Small intestine (tissue), 7 donors: ENCODE measurements around the gene RASA4B. TPM values are rescaled to one million over a fixed set of nuclear protein-coding genes. Genes with fewer than 3 reads are reported as not detected.
"Not testable (repeated sequence)": the region's sequence is repeated elsewhere in the genome, so short reads cannot be mapped to it uniquely, and the experiment has no call there.

Source experiments
- DNase-seq, 2 donors: peaks; one replicate each; pipeline versions ENCODE4 v3.0.0 to v3.0.0-alpha.2; 2013
- FAIRE-seq: peaks from 2 replicates; lab custom pipeline; 2012; peaks lifted over from hg19 to GRCh38; lab: Jason Lieb, UNC
- H3K27ac ChIP-seq, 3 donors: one replicate each; pipeline ENCODE4 v1.5.1; 2013; ENCODE audit warnings: low read length in 2 of 3, mild to moderate bottlenecking in 2 of 3, control low read depth in 1 of 3, inconsistent platforms in 1 of 3, low read depth in 1 of 3, moderate library complexity in 1 of 3
- H3K27me3 ChIP-seq, 3 donors: one replicate each; pipeline ENCODE4 v1.6.1; 2013; ENCODE audit warnings: low read length in 3 of 3, inconsistent platforms in 1 of 3; ENCODE audit not compliant: control insufficient read depth in 3 of 3, insufficient read depth in 3 of 3
- H3K36me3 ChIP-seq, 3 donors: one replicate each; pipeline ENCODE4 v1.6.1; 2013; ENCODE audit warnings: low read length in 3 of 3, inconsistent platforms in 1 of 3, low read depth in 1 of 3, mild to moderate bottlenecking in 1 of 3, moderate library complexity in 1 of 3; ENCODE audit not compliant: control insufficient read depth in 3 of 3, insufficient read depth in 2 of 3
- H3K4me1 ChIP-seq, 3 donors: one replicate each; pipeline ENCODE4 v1.6.1; 2013; ENCODE audit warnings: low read length in 2 of 3, inconsistent platforms in 1 of 3, low read depth in 1 of 3, mild to moderate bottlenecking in 1 of 3, moderate library complexity in 1 of 3; ENCODE audit not compliant: control insufficient read depth in 3 of 3, insufficient read depth in 2 of 3
- H3K4me3 ChIP-seq, 3 donors: one replicate each; pipeline ENCODE4 v1.5.1; 2013; ENCODE audit warnings: low read length in 3 of 3, control low read depth in 1 of 3, inconsistent platforms in 1 of 3, low read depth in 1 of 3, mild to moderate bottlenecking in 1 of 3, moderate library complexity in 1 of 3
- H3K9me3 ChIP-seq, 2 donors: one replicate each; pipeline ENCODE4 v1.6.1; 2013; ENCODE audit warnings: low read depth in 1 of 2, low read length in 1 of 2; ENCODE audit not compliant: control insufficient read depth in 2 of 2, insufficient read depth in 1 of 2
- WGBS, 3 donors: extraction: QIAGEN DNeasy Blood & Tissue Kit; methylation state at CpG; one replicate each; pipeline ENCODE4 v1.1.7; 2013; 5-methylcytosine and 5-hydroxymethylcytosine counted together
- polyA plus RNA-seq, 4 donors: library from polyadenylated mRNA; stranded (reverse) in 3 of 4; unstranded in 1 of 4; fragments of 200-250 nt in 3 of 4; fragments of 120-200 nt in 1 of 4; gene quantifications; one replicate each; pipeline versions ENCODE4 v1.2.1 to v1.2.3, GENCODE V29; 2013
- donor health status: healthy with polysubstance abuse.
- donor health status: control.
- donor health status: control.
- donor health status: Bipolar disorder and iron deficiency.
- donor health status: healthy.

RASA4B gene
- polyA plus RNA-seq, 4 donors = 14.2 to 58.4 (median 35.7) TPM

DNA sequence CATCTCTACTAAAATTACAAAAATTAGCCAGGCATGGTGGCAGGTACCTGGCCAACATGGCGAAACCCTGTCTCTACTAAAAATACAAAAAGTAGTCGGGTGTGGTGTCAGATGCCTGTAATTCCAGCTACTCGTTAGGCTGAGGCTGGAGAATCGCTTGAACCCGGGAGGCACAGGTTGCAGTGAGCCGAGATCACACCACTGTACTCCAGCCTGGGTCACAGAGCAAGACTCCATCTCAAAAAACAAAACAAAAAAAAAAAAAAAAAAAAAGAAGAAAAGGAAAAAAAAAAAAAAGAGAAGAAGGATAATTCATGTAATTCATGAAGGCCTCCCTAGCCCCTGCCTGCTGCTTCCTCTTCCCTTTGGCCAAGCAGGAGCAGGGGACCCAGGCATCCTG lies 23.0 kb upstream of the RASA4B start:
- not testable (repeated sequence) for FAIRE-seq, H3K4me1 ChIP-seq, H3K27me3 ChIP-seq, H3K4me3 ChIP-seq, H3K9me3 ChIP-seq, DNase-seq, H3K36me3 ChIP-seq, H3K27ac ChIP-seq
- 92 to 95% (median 93%) methylated on average over 4 of the region's 6 CpGs for whole genome bisulfite sequencing, 3 donors

DNA sequence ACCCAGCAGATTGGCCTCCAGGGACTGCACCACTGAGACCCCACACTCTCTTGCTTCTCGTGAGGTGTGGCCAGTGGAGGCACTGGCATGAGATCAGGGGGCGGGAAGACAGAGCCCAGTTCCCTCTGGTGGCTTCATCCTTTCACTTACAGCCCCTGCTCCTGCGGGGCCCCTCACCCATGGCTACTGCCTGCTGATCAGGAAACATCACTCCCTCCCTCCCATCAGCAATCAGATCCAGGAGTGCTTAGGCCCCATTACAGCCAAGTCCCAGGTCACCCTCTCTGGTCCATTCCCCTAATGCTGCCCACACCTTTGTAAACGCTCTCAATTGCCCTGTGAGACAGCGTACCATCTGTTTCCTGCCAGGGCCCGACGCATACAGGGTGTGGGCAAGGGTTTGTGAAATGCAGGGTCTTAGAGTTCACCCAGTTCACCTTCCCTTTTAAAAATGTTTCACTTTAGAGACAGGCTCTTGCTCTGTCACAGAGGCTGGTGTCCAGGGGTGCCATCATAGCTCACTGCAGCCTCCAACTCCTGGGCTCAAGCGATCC lies 17.6 kb upstream of the RASA4B start:
- H3K9me3 ChIP-seq, FAIRE-seq, DNase-seq, H3K4me3 ChIP-seq, H3K4me1 ChIP-seq, H3K27me3 ChIP-seq, H3K36me3 ChIP-seq, H3K27ac ChIP-seq: not testable (repeated sequence)
- 57 to 100% (median 78%) methylated on average over 1 to 4 of the region's 8 CpGs for WGBS, 3 donors

DNA sequence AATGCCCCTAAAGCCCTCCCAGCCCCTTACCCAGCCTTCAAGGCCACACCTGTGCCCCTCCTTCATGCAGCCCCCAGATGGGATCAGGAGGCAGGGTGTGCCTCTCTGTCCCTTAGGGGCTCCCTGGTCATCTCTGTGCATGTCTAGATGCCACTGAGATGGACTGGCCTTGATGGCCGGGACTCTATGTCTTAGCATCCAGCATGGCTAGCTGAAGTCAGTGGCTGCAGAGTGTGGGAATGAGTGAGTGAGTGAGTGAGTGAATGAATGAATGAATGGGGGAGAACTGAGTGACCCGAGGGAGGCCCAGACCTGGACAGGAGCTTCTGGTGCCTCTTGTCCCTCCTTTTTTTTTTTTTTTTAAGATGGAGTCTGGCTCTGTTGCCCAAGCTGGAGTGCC lies 14.6 kb upstream of the RASA4B start:
- not testable (repeated sequence) for H3K27ac ChIP-seq, H3K36me3 ChIP-seq, FAIRE-seq, H3K4me3 ChIP-seq, DNase-seq, H3K27me3 ChIP-seq, H3K9me3 ChIP-seq, H3K4me1 ChIP-seq
- 93 to 96% (median 94%) methylated on average over 2 of the region's 2 CpGs for WGBS, 3 donors

DNA sequence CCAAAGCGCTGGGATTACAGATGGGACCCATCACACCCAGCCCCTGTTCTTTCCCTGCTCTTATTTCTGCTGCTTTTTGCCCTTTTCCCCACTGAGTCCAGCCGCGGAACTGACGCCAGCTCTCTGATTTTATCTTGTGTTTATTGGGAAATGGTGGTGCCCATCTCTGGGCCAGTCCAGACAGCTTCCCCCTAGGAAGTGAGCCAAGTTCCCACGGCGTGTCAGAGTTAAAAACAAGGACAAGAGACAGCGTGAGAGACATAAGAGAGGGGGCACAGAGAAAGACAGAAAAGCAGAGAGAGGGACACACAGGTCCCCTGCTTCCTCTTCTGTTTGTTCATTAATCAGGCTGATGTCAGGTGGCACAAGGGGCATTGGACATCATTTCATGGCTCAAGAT lies 14.0 kb upstream of the RASA4B start:
- not testable (repeated sequence) for FAIRE-seq, H3K27me3 ChIP-seq, H3K9me3 ChIP-seq, H3K36me3 ChIP-seq, H3K27ac ChIP-seq, DNase-seq, H3K4me3 ChIP-seq, H3K4me1 ChIP-seq
- WGBS, 3 donors = no CpG with 5 or more reads among the region's 7 CpGs

DNA sequence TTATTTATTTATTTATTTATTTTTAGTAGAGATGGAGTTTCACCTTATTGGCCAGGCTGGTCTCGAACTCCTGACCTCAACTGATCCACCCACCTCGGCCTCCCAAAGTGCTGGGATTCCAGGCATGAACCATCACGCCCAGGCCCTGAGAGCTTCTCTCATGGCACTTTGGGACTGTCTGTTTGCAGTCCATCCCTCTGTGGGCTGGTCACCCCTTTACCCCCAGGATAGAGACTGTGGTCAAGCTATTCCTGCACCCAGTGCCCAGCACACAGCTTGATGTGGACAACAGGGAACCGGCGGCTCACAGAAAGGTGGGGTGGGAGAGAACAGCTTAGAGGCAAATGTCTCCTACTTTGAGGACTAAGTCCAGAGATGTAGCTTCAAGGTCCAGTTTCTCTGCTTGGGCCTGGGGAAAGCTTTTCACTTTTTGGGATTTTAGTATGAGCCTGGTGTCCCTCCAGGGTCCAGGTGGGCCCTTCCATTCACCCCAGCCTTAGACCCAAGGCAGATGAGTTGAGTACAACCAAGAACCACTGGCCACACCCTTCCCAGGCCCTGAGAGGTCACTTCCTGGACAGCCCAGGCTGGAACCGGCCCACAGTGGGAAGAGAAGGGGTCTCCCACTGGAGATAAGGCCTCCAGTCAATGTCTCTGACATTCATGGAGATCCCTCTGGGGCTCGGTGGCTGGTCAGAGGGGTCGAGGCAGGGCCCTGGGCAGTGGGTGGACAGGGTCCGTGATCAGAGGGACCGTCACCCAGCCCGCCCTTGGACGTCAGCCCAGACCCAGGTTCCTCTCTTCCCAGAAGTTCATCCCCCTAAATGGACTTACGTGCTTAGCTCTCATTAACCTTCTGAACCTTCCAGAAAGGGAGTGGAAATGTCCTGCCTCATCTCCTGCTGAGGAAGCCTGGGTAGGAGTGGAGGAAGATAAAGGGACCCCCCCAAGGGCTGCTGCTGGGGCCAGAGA lies 10.5 kb upstream of the RASA4B start:
- not testable (repeated sequence) for H3K36me3 ChIP-seq, DNase-seq, H3K27ac ChIP-seq, FAIRE-seq, H3K4me1 ChIP-seq, H3K9me3 ChIP-seq, H3K4me3 ChIP-seq, H3K27me3 ChIP-seq
- WGBS, 3 donors = 93 to 100% methylated on average over 1 to 3 of the region's 13 CpGs; no CpG with 5 or more reads in 1 of the 3 donors

DNA sequence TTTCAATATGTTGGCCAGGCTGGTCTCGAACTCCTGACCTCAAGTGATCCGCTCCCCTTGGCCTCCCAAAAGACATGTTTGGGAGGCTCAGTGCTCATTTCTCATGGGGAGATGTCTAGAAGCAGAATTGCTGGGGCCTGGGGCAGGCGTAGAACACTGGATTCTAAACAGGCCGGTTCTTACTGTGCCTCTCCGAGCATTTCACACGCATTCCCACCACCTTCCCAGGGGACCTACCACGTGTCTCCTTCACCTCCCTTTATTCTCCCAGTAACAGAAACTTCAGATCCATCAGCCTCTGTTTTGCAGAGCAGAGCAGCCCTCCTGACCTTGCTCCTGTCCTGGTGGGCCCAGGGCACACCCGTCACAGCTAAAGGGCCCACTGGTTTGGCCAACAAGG lies 9.6 kb upstream of the RASA4B start:
- H3K4me1 ChIP-seq, H3K27ac ChIP-seq, DNase-seq, H3K9me3 ChIP-seq, FAIRE-seq, H3K27me3 ChIP-seq, H3K36me3 ChIP-seq, H3K4me3 ChIP-seq: not testable (repeated sequence)
- 85 to 95% (median 89%) methylated on average over 1 of the region's 8 CpGs for WGBS, 3 donors

DNA sequence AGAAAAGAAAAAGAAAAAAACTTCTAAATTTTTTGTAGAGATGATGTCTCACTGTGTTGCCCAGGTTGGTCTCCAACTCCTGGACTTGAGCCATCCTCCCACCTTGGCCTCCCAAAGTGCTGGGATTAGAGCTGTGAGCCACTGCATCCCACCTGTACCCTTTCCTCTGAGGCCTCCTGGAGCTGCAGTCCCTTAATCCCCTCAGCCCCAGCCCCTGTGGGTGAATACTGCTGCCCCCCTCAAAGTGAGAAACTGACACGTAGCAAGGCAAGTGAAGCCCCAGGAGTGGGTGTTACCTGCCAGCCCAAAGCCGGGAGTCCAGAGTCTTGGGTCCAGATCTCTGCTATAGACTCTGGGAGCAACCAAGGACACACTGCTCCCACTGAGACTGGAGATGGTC lies 7.2 kb upstream of the RASA4B start:
- not testable (repeated sequence) for H3K4me3 ChIP-seq, FAIRE-seq, H3K36me3 ChIP-seq, DNase-seq, H3K9me3 ChIP-seq, H3K27ac ChIP-seq, H3K4me1 ChIP-seq, H3K27me3 ChIP-seq
- 20 to 57% (median 45%) methylated on average over 1 of the region's 2 CpGs for WGBS, 3 donors

DNA sequence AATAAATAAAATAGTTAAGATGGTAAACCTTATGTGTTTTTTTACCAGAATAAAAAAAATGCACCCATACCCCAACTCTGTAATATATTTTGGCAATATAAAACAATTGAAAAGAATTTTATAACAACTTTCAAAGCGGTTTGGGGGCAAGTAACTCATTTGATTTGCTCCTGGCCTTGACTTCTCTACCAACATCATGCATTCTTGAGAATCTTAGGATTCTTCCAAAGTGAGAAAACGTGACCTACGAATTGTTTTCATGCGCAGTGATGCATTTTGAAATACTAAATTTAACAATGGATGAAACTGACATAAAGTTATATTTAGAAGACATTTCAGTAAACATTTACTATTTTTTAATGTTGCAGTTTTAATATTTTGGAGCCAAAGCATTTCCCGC lies 3.2 kb upstream of the RASA4B start:
- not testable (repeated sequence) for H3K36me3 ChIP-seq, H3K27ac ChIP-seq, H3K4me3 ChIP-seq, H3K4me1 ChIP-seq, FAIRE-seq, H3K27me3 ChIP-seq, DNase-seq, H3K9me3 ChIP-seq
- 80 to 93% methylated on average over 4 of the region's 5 CpGs; no CpG with 5 or more reads in 1 of the 3 donors for WGBS, 3 donors
